H9 (cell line): ENCODE measurements around the gene FAM193A. TPM values are rescaled to one million over a fixed set of nuclear protein-coding genes. Genes with fewer than 3 reads are reported as not detected.

ENCODE experiments used
- DNase-seq: peaks from one replicate; pipeline ENCODE4 v3.0.0-alpha.2; 2017
- H2AFZ ChIP-seq: one replicate; pipeline ENCODE4 v1.6.1; 2013; ENCODE audit warnings: mild to moderate bottlenecking, low read length, control low read depth, moderate library complexity
- H2AK5ac ChIP-seq: 2 replicates; pipeline ENCODE4 v1.6.1; 2013; ENCODE audit warnings: low read length, control low read depth, mixed read lengths; ENCODE audit not compliant: insufficient read length
- H2BK120ac ChIP-seq: one replicate; pipeline ENCODE4 v1.6.1; 2013; ENCODE audit warnings: low read depth, mild to moderate bottlenecking, low read length, control low read depth, inconsistent platforms; ENCODE audit not compliant: poor library complexity, severe bottlenecking
- H2BK12ac ChIP-seq: 2 replicates; pipeline ENCODE4 v1.6.1; 2013; ENCODE audit warnings: low read length, control low read depth, mixed read lengths, low read depth; ENCODE audit not compliant: insufficient read length
- H2BK15ac ChIP-seq: 2 replicates; pipeline ENCODE4 v1.6.1; 2013; ENCODE audit warnings: low read depth, low read length, control low read depth
- H2BK20ac ChIP-seq: one replicate; pipeline ENCODE4 v1.6.1; 2013; ENCODE audit warnings: low read depth, mild to moderate bottlenecking, low read length, control low read depth, inconsistent platforms; ENCODE audit not compliant: poor library complexity, severe bottlenecking
- H2BK5ac ChIP-seq: 2 replicates; pipeline ENCODE4 v1.6.1; 2013; ENCODE audit warnings: low read length, control low read depth, mixed read lengths; ENCODE audit not compliant: insufficient read length
- H3K14ac ChIP-seq: 2 replicates; pipeline ENCODE4 v1.6.1; 2013; ENCODE audit warnings: low read length, control low read depth; ENCODE audit not compliant: insufficient read depth
- H3K18ac ChIP-seq: 2 replicates; pipeline ENCODE4 v1.6.1; 2013; ENCODE audit warnings: low read depth, mild to moderate bottlenecking, mixed read lengths, low read length, control low read depth; ENCODE audit not compliant: insufficient read length
- H3K23ac ChIP-seq: 2 replicates; pipeline ENCODE4 v1.6.1; 2013; ENCODE audit warnings: low read length, control low read depth, mixed read lengths, low read depth; ENCODE audit not compliant: insufficient read length
- H3K23me2 ChIP-seq: 2 replicates; pipeline ENCODE4 v1.6.1; 2013; ENCODE audit warnings: low read depth, mild to moderate bottlenecking, mixed read lengths, low read length, control low read depth; ENCODE audit not compliant: insufficient read length, poor library complexity, severe bottlenecking
- H3K27ac ChIP-seq: 2 replicates; pipeline ENCODE4 v1.5.1; 2013; ENCODE audit warnings: low read length, control low read depth, mixed read lengths, low read depth; ENCODE audit not compliant: insufficient read length
- H3K27me3 ChIP-seq: 2 replicates; pipeline ENCODE4 v1.6.1; 2013; ENCODE audit warnings: low read length, control low read depth, inconsistent platforms; ENCODE audit not compliant: insufficient read depth
- H3K4ac ChIP-seq: 2 replicates; pipeline ENCODE4 v1.6.1; 2013; ENCODE audit warnings: low read depth, mild to moderate bottlenecking, control low read depth, inconsistent platforms, low read length, moderate library complexity
- H3K4me1 ChIP-seq: 2 replicates; pipeline ENCODE4 v1.6.1; 2013; ENCODE audit warnings: low read length, control low read depth, inconsistent platforms; ENCODE audit not compliant: insufficient read depth
- H3K4me2 ChIP-seq: 2 replicates; pipeline ENCODE4 v1.6.1; 2013; ENCODE audit warnings: low read length, control low read depth, mixed read lengths; ENCODE audit not compliant: insufficient read length, insufficient read depth
- H3K56ac ChIP-seq: 2 replicates; pipeline ENCODE4 v1.6.1; 2013; ENCODE audit warnings: low read depth, mild to moderate bottlenecking, mixed read lengths, low read length, control low read depth; ENCODE audit not compliant: insufficient read length
- H3K79me1 ChIP-seq: 2 replicates; pipeline ENCODE4 v1.6.1; 2013; ENCODE audit warnings: low read depth, mild to moderate bottlenecking, moderate library complexity, low read length, control low read depth, inconsistent platforms; ENCODE audit not compliant: insufficient read depth, poor library complexity, severe bottlenecking
- H3K79me2 ChIP-seq: 2 replicates; pipeline ENCODE4 v1.6.1; 2013; ENCODE audit warnings: low read length, control low read depth, inconsistent platforms; ENCODE audit not compliant: insufficient read depth
- H3K9ac ChIP-seq: 2 replicates; pipeline ENCODE4 v1.6.1; 2013; ENCODE audit warnings: low read length, control low read depth, mixed read lengths; ENCODE audit not compliant: insufficient read length; ENCODE audit errors: extremely low read depth
- H3K9me3 ChIP-seq: one replicate; pipeline ENCODE4 v1.6.1; 2013; ENCODE audit warnings: low read depth, low read length, inconsistent platforms; ENCODE audit not compliant: control insufficient read depth
- H3T11ph ChIP-seq: one replicate; pipeline ENCODE4 v1.6.1; 2013; ENCODE audit warnings: mild to moderate bottlenecking, low read length, control low read depth, inconsistent platforms
- H4K20me1 ChIP-seq: one replicate; pipeline ENCODE4 v1.6.1; 2013; ENCODE audit not compliant: control insufficient read depth, insufficient read length, insufficient read depth
- H4K5ac ChIP-seq: 2 replicates; pipeline ENCODE4 v1.6.1; 2013; ENCODE audit warnings: low read depth, mild to moderate bottlenecking, mixed read lengths, low read length, control low read depth; ENCODE audit not compliant: insufficient read length
- H4K8ac ChIP-seq: replicated peaks from 2 replicates; pipeline ENCODE4 v1.6.1; 2013; ENCODE audit warnings: low read length, control low read depth, mixed read lengths, low read depth; ENCODE audit not compliant: insufficient read length
- H4K91ac ChIP-seq: 2 replicates; pipeline ENCODE4 v1.6.1; 2013; ENCODE audit warnings: low read depth, mild to moderate bottlenecking, moderate library complexity, mixed read lengths, low read length, control low read depth; ENCODE audit not compliant: insufficient read length
- H3K27ac Mint-ChIP-seq, 3 experiments: 2 replicates in 2 of 3; 3 replicates in 1 of 3; pipeline ENCODE4 v1.8.0; 2020 to 2021; ENCODE audit warnings: mixed read lengths in 3 of 3, mild to moderate bottlenecking in 1 of 3, moderate library complexity in 1 of 3
- H3K27me3 Mint-ChIP-seq: 2 replicates; pipeline ENCODE4 v1.8.0; 2021; ENCODE audit warnings: low read depth, mild to moderate bottlenecking, moderate library complexity, mixed read lengths
- H3K36me3 Mint-ChIP-seq, 3 experiments: 2 replicates in 2 of 3; 3 replicates in 1 of 3; pipeline ENCODE4 v1.8.0; 2020 to 2021; ENCODE audit warnings: low read depth in 3 of 3, mixed read lengths in 3 of 3; ENCODE audit not compliant: insufficient read depth in 1 of 3
- H3K4me1 Mint-ChIP-seq, 2 experiments: 2 replicates each; pipeline ENCODE4 v1.8.0; 2020; ENCODE audit warnings: mixed read lengths in 2 of 2
- H3K4me3 Mint-ChIP-seq, 2 experiments: 2 replicates in 1 of 2; 3 replicates in 1 of 2; pipeline ENCODE4 v1.8.0; 2020 to 2021; ENCODE audit warnings: mild to moderate bottlenecking in 2 of 2, mixed read lengths in 2 of 2, moderate library complexity in 1 of 2
- H3K9me3 Mint-ChIP-seq, 2 experiments: 2 replicates in 1 of 2; 3 replicates in 1 of 2; pipeline ENCODE4 v1.8.0; 2020; ENCODE audit warnings: mild to moderate bottlenecking in 2 of 2, mixed read lengths in 2 of 2, moderate library complexity in 1 of 2
- WGBS: extraction: QIAGEN DNeasy Blood & Tissue Kit; methylation state at CpG from one replicate; pipeline ENCODE4 v1.1.7; 2013; ENCODE audit warnings: missing lambda C conversion rate, low lambda C conversion rate, mixed read lengths; ENCODE audit not compliant: insufficient read length; ENCODE audit errors: extremely low coverage; 5-methylcytosine and 5-hydroxymethylcytosine counted together
- total RNA-seq: library from RNA; stranded (reverse); gene quantifications from 2 replicates; pipeline ENCODE4 v1.2.1, GENCODE V29; 2021
- TF ChIP-seq, protein P1 (sequence below): fragments of 200-600 bp; sonication (generic); conservative IDR thresholded peaks from 3 replicates; pipeline ENCODE4 v1.8.0; 2021; ENCODE audit warnings: antibody characterized with exemption, mild to moderate bottlenecking

FAM193A gene
- total RNA-seq, 1 experiment from 2014 or later = 36.9 TPM

DNA sequence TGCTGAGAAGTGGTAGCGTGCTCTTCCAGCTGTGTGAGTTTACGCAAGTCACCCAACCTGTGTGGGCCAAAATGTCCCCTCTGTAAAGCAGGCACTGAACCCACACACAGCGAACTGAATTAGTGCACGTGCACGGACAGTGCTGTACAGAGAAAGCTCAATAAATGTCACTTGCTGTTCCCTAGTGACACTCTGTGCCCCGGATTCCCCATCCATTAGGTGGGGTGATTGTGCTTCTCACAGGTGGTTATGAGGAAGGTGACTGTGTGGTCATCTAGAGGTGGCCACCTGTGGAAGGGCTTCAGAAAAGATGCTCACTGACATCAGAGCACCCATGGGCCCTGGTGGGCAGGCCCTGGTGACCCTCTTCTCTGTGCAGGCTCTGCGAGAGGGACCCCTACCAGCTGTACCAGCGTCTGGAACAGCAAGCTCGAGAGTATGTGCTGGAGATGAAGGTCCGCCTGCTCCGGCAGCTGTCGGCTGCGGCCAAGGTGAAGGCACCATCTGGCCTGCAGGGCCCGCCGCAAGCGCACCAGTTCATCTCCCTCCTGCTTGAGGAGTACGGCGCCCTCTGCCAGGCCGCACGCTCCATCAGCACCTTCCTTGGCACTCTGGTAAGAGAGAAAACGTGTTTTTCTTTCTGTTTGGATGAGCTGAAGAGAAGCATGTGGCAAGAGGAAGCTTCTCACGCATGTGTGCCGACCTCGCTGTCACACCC lies 94.3 kb downstream of the FAM193A start:
- Mint-ChIP-seq H3K36me3 (peaks cover 15 to 69% (median 66%) of the 10 kb centered on the region in 3 experiments; a peak in 6 of 7 replicates), H3K4me1 (no peaks in the 10 kb centered on the region)

More for the DNA sequence above, 94.3 kb downstream of the FAM193A start:
- Histone ChIP-seq H2BK20ac (no peak overlapping the region), H3T11ph (no peak overlapping the region), H3K18ac (no peak overlapping the region), H4K91ac (no peak overlapping the region), H4K20me1 (no peaks in the 10 kb centered on the region), H2BK5ac (no peak overlapping the region), H3K79me1 (no peaks in the 10 kb centered on the region), H3K23me2 (no peaks in the 10 kb centered on the region), H3K56ac (no peak overlapping the region), H3K9ac (no peak overlapping the region), H3K23ac (no peak overlapping the region), H3K14ac (no peak overlapping the region), H3K9me3 (no peaks in the 10 kb centered on the region), H3K79me2 (no peaks in the 10 kb centered on the region), H2AFZ (no peak overlapping the region), H2AK5ac (no peak overlapping the region), H3K27me3 (no peaks in the 10 kb centered on the region), H2BK15ac (no peak overlapping the region), H4K8ac (no peak overlapping the region), H2BK12ac (no peak overlapping the region), H2BK120ac (no peak overlapping the region), H3K4me2 (no peak overlapping the region), H3K4ac (no peak overlapping the region), H3K27ac (no peak overlapping the region), H3K4me1 (no peaks in the 10 kb centered on the region), H4K5ac (no peak overlapping the region)
- no CpG with 5 or more reads among the region's 24 CpGs for WGBS
- TF ChIP-seq, protein P1, sequence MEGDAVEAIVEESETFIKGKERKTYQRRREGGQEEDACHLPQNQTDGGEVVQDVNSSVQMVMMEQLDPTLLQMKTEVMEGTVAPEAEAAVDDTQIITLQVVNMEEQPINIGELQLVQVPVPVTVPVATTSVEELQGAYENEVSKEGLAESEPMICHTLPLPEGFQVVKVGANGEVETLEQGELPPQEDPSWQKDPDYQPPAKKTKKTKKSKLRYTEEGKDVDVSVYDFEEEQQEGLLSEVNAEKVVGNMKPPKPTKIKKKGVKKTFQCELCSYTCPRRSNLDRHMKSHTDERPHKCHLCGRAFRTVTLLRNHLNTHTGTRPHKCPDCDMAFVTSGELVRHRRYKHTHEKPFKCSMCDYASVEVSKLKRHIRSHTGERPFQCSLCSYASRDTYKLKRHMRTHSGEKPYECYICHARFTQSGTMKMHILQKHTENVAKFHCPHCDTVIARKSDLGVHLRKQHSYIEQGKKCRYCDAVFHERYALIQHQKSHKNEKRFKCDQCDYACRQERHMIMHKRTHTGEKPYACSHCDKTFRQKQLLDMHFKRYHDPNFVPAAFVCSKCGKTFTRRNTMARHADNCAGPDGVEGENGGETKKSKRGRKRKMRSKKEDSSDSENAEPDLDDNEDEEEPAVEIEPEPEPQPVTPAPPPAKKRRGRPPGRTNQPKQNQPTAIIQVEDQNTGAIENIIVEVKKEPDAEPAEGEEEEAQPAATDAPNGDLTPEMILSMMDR = peak; percentile 57
- Mint-ChIP-seq H3K27ac (peak overlapping the region in 2 of 3 experiments; percentile 48 to 78; a peak in 2 of 7 replicates), H3K27me3 (no peaks in the 10 kb centered on the region), H3K9me3 (no peaks in the 10 kb centered on the region), H3K4me3 (0 out of 5 replicates have a peak overlapping the region, but pooled peaks of 1 of the 2 experiments have one; percentile 9)
- peak; percentile 59 for DNase-seq
